A549 (cell line): ENCODE results near the gene BMPER. TPM values are rescaled to one million over a fixed set of nuclear protein-coding genes. Genes with fewer than 3 reads are reported as not detected.

Experiments
- ATAC-seq, 2 experiments: fragments of 200-7000 bp in 1 of 2; fragments of >200 bp in 1 of 2; cut with Nextera tagmentation in 1 of 2; cut with Tn5 transposase in 1 of 2; 3 replicates each; pipeline versions ENCODE4 v1.8.0 to v1.9.1; 2018 to 2020; ENCODE audit warnings: mild to moderate bottlenecking in 1 of 2, moderate library complexity in 1 of 2
- CTCF ChIA-PET: fragments of 300-600 bp; sonication (Branson Sonifier 250); formaldehyde crosslinking; extraction: SDS; loops from one replicate; lab custom pipeline; 2021; ENCODE audit warnings: antibody characterized with exemption, inconsistent platforms; lab: Yijun Ruan, JAX
- POLR2A ChIA-PET: fragments of 350-600 bp; formaldehyde crosslinking; extraction: SDS; loops from one replicate; lab custom pipeline; 2021; ENCODE audit warnings: antibody characterized with exemption, inconsistent platforms; lab: Yijun Ruan, JAX
- DNase-seq, 2 experiments: peaks; one replicate each; pipeline versions ENCODE4 v3.0.0 to v3.0.0-alpha.2; 2011 to 2016; ENCODE audit warnings: low read depth in 1 of 2, low spot score in 1 of 2
- FAIRE-seq: peaks from 2 replicates; lab custom pipeline; 2011; peaks lifted over from hg19 to GRCh38; lab: Jason Lieb, UNC
- H3K27ac ChIP-seq, 2 experiments: fragments of >200 bp; sonication (Bioruptor Twin); formaldehyde crosslinking; 3 replicates each; pipeline ENCODE4 v1.5.1; 2016 to 2017
- H3K4me1 ChIP-seq: fragments of >200 bp; sonication (Bioruptor Twin); formaldehyde crosslinking; 3 replicates; pipeline ENCODE4 v1.6.1; 2016
- H3K4me2 ChIP-seq: fragments of >200 bp; sonication (Bioruptor Twin); formaldehyde crosslinking; 3 replicates; pipeline ENCODE4 v1.6.1; 2016
- H3K4me3 ChIP-seq: fragments of >200 bp; sonication (Bioruptor Twin); formaldehyde crosslinking; 3 replicates; pipeline ENCODE4 v1.5.1; 2016
- H3K9me3 ChIP-seq: fragments of >200 bp; sonication (Bioruptor Twin); formaldehyde crosslinking; 3 replicates; pipeline ENCODE4 v1.6.1; 2016
- CEBPB ChIP-seq, 2 experiments: fragments of >200 bp in 1 of 2; sonication (Bioruptor Twin) in 1 of 2; formaldehyde crosslinking in 1 of 2; IDR thresholded peaks; 2 replicates each; pipeline ENCODE4 v1.6.1; 2012 to 2016
- EHF ChIP-seq: fragments of 250-450 bp; sonication (Bioruptor Pico); IDR thresholded peaks from 2 replicates; pipeline ENCODE4 v1.5.0; 2020; ENCODE audit warnings: mild to moderate bottlenecking
- EP300 ChIP-seq, 2 experiments: fragments of >200 bp; sonication (Bioruptor Twin); formaldehyde crosslinking; IDR thresholded peaks; 2 replicates in 1 of 2; 3 replicates in 1 of 2; pipeline ENCODE4 v1.6.1; 2016 to 2017
- ESRRA ChIP-seq: fragments of 150-350 bp; IDR thresholded peaks from 2 replicates; pipeline ENCODE4 v1.6.1; 2014; ENCODE audit warnings: mild to moderate bottlenecking, low read length, borderline replicate concordance
- FOSL2 ChIP-seq, 2 experiments: fragments of 450-650 bp in 1 of 2; fragments of >200 bp in 1 of 2; sonication (Bioruptor Twin) in 1 of 2; formaldehyde crosslinking; IDR thresholded peaks; 2 replicates each; pipeline versions ENCODE4 v1.5.0 to v1.6.1; 2016 to 2020; ENCODE audit warnings: mild to moderate bottlenecking in 1 of 2, moderate library complexity in 1 of 2
- GATA3 ChIP-seq: IDR thresholded peaks from 2 replicates; pipeline ENCODE4 v1.6.1; 2012; ENCODE audit warnings: borderline replicate concordance
- HOXB13 ChIP-seq: fragments of 250-450 bp; sonication (Bioruptor Pico); IDR thresholded peaks from 2 replicates; pipeline ENCODE4 v1.5.0; 2020; ENCODE audit warnings: low read depth, mild to moderate bottlenecking, moderate library complexity
- JUN ChIP-seq, 2 experiments: fragments of >200 bp; sonication (Bioruptor Twin); formaldehyde crosslinking; IDR thresholded peaks; 2 replicates in 1 of 2; 3 replicates in 1 of 2; pipeline ENCODE4 v1.6.1; 2016 to 2017
- JUNB ChIP-seq: fragments of >200 bp; sonication (Bioruptor Twin); formaldehyde crosslinking; IDR thresholded peaks from 2 replicates; pipeline ENCODE4 v1.6.1; 2016
- KDM1A ChIP-seq: fragments of 200-600 bp; sonication (generic); IDR thresholded peaks from 2 replicates; pipeline ENCODE4 v1.6.1; 2016; ENCODE audit warnings: low read depth, mild to moderate bottlenecking
- MAFK ChIP-seq: fragments of 450-650 bp; IDR thresholded peaks from 2 replicates; pipeline ENCODE4 v1.6.1; 2014; ENCODE audit not compliant: partially characterized antibody
- MYC ChIP-seq: IDR thresholded peaks from 2 replicates; pipeline ENCODE4 v1.6.1; 2012; ENCODE audit warnings: mild to moderate bottlenecking, inconsistent platforms, low read length, improper control_type of control experiment, borderline replicate concordance
- PHF8 ChIP-seq: fragments of 200-600 bp; sonication (generic); IDR thresholded peaks from 2 replicates; pipeline ENCODE4 v1.6.1; 2016; ENCODE audit warnings: low read depth, mild to moderate bottlenecking, antibody characterized with exemption, moderate library complexity, borderline replicate concordance
- RAD21 ChIP-seq, 2 experiments: fragments of >200 bp in 1 of 2; sonication (Bioruptor Twin) in 1 of 2; formaldehyde crosslinking in 1 of 2; IDR thresholded peaks in 1 of 2; conservative IDR thresholded peaks in 1 of 2; 2 replicates in 1 of 2; 3 replicates in 1 of 2; pipeline ENCODE4 v1.6.1; 2012 to 2018; ENCODE audit warnings: inconsistent platforms in 1 of 2
- RARB ChIP-seq: fragments of 250-450 bp; sonication (Bioruptor Pico); IDR thresholded peaks from 2 replicates; pipeline ENCODE4 v1.8.0; 2021; ENCODE audit warnings: mild to moderate bottlenecking, moderate library complexity
- RCOR1 ChIP-seq: fragments of 150-350 bp; IDR thresholded peaks from 2 replicates; pipeline ENCODE4 v1.6.1; 2014; ENCODE audit warnings: antibody characterized with exemption, low read length, low read depth
- SMC3 ChIP-seq: fragments of >200 bp; sonication (Bioruptor Twin); formaldehyde crosslinking; IDR thresholded peaks from 3 replicates; pipeline ENCODE4 v1.6.1; 2018; ENCODE audit warnings: inconsistent platforms
- ZC3H11A ChIP-seq: fragments of 450-650 bp; IDR thresholded peaks from 2 replicates; pipeline ENCODE4 v1.6.1; 2014; ENCODE audit warnings: antibody characterized with exemption, mild to moderate bottlenecking
- ZNF302 ChIP-seq: fragments of 250-450 bp; sonication (Bioruptor Pico); IDR thresholded peaks from 2 replicates; pipeline ENCODE4 v1.9.0; 2021; ENCODE audit warnings: inconsistent platforms, mild to moderate bottlenecking, moderate library complexity
- WGBS: methylation state at CpG from one replicate; pipeline ENCODE4 v1.1.6; 2017; ENCODE audit errors: missing lambda C conversion rate; 5-methylcytosine and 5-hydroxymethylcytosine counted together
- polyA plus RNA-seq, 4 experiments: library from polyadenylated mRNA; depleted of rRNA in 3 of 4; stranded (reverse); fragments of >200 nt; fragmentation: RNase III in 1 of 4; extraction: RNeasy Plus Mini Kit Qiagen cat#74134 plus additional on column Dnase treatment in 1 of 4; gene quantifications; 2 replicates in 3 of 4; 3 replicates in 1 of 4; pipeline ENCODE4 v1.2.3, GENCODE V29; 2011 to 2017
- TF ChIP-seq, protein P1 (sequence below): fragments of >200 bp; sonication (Bioruptor Twin); formaldehyde crosslinking; IDR thresholded peaks from 3 replicates; pipeline ENCODE4 v1.6.1; 2016
- TF ChIP-seq, protein P2 (sequence below): IDR thresholded peaks from 2 replicates; pipeline ENCODE4 v1.6.1; 2012
- TF ChIP-seq, protein P3 (sequence below): IDR thresholded peaks from 2 replicates; pipeline ENCODE4 v1.6.1; 2012; ENCODE audit warnings: low read depth, borderline replicate concordance
- TF ChIP-seq, protein P4 (sequence below): IDR thresholded peaks from 2 replicates; pipeline ENCODE4 v1.6.1; 2012
- TF ChIP-seq, protein P5 (sequence below): fragments of >200 bp; sonication (Bioruptor Twin); formaldehyde crosslinking; IDR thresholded peaks from 2 replicates; pipeline ENCODE4 v1.6.1; 2016

The BMPER gene
- polyA plus RNA-seq, 2 of the 4 experiments (the other 2 are of a cell fraction), result 5.0 to 5.8 TPM

DNA sequence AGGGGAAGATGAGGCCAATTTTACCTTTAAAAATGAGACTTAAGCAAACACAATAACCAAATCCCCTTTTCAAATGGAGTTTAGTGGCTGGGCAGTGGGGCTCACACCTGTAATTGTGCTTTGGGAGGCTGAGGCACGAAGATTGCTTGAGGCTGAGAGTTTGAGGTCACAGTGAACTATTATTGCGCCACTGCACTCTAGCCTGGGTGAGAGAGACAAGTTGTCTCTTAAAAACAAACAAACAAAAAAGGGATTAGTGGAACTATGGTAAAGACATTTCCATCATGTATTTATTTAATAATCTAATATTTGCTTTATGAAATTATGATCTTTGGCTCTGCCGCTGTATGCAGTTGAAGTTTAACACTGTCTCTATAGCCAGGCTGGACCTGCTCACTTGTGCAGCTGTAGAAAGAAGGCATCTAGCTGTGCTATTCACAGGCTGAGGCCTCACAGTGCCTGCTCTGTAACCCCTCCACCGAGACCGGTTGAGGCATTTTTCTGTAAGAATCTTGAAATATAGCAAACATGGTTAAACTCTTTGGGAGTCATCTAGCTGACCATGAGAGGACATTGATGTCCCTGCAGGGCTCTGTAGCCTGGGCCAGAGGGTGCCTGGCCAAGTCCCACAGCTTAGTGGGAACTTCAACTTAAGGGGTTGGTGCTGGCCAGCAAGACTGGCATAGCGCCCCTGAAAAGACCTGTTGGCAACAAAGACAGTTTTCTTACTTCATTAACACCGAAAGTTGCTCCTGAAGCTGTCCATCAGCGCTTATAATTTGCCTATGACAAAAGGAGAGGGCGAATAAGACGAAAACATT is 131.8 kb downstream of the BMPER start:
- Histone ChIP-seq H3K27ac (peak overlapping the region; percentile 87 to 88), H3K9me3 (no peaks in the 10 kb centered on the region), H3K4me1 (peaks cover 56% of the 10 kb centered on the region), H3K4me3 (no peak overlapping the region), H3K4me2 (peak overlapping the region; percentile 68)
- 55% methylated on average over 10 of the region's 10 CpGs for WGBS
- ChIA-PET CTCF (interaction anchor here (0.8 to 1.1 kb wide), 3 partner anchors 12 to 15 kb away, joined by 3 read pairs; no protein-coding TSS in a partner anchor), POLR2A (interaction anchor here (1.1 to 1.4 kb wide), 2 partner anchors 11 to 133 kb away, joined by 3 read pairs; no protein-coding TSS in a partner anchor)
- ATAC-seq, result peak; percentile 69 to 81
- peak in 1 of 2 experiments; percentile 79 for DNase-seq
- TF ChIP-seq, protein P1, sequence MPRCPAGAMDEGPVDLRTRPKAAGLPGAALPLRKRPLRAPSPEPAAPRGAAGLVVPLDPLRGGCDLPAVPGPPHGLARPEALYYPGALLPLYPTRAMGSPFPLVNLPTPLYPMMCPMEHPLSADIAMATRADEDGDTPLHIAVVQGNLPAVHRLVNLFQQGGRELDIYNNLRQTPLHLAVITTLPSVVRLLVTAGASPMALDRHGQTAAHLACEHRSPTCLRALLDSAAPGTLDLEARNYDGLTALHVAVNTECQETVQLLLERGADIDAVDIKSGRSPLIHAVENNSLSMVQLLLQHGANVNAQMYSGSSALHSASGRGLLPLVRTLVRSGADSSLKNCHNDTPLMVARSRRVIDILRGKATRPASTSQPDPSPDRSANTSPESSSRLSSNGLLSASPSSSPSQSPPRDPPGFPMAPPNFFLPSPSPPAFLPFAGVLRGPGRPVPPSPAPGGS, result peak; percentile 90; the same call in 1 of the 3 replicates
- TF ChIP-seq, protein P2, sequence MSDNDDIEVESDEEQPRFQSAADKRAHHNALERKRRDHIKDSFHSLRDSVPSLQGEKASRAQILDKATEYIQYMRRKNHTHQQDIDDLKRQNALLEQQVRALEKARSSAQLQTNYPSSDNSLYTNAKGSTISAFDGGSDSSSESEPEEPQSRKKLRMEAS, result peak; percentile 33; the same call in 1 of the 2 replicates
- TF ChIP-seq EP300 (IDR thresholded peaks at IDR 0.05), result peak; percentile 92 to 93; a peak in 4 of 5 replicates
- TF ChIP-seq EHF (CRISPR knock-in tag), result no peak
- TF ChIP-seq PHF8, result no peak
- 0 out of 2 replicates have a peak, but pooled peaks have one; percentile 25 for TF ChIP-seq HOXB13 (CRISPR knock-in tag)
- TF ChIP-seq, protein P3, sequence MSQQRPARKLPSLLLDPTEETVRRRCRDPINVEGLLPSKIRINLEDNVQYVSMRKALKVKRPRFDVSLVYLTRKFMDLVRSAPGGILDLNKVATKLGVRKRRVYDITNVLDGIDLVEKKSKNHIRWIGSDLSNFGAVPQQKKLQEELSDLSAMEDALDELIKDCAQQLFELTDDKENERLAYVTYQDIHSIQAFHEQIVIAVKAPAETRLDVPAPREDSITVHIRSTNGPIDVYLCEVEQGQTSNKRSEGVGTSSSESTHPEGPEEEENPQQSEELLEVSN, result no peak
- TF ChIP-seq RAD21 (conservative IDR thresholded peaks at IDR 0.05 in 1 of 2, IDR thresholded peaks at IDR 0.05 in 1 of 2), result peak in 1 of 2 experiments; percentile 50; a peak in 3 of 5 replicates
- TF ChIP-seq RCOR1, result no peak
- no peak for TF ChIP-seq MAFK
- TF ChIP-seq, protein P4, sequence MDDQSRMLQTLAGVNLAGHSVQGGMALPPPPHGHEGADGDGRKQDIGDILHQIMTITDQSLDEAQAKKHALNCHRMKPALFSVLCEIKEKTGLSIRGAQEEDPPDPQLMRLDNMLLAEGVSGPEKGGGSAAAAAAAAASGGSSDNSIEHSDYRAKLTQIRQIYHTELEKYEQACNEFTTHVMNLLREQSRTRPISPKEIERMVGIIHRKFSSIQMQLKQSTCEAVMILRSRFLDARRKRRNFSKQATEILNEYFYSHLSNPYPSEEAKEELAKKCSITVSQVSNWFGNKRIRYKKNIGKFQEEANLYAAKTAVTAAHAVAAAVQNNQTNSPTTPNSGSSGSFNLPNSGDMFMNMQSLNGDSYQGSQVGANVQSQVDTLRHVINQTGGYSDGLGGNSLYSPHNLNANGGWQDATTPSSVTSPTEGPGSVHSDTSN, result no peak
- TF ChIP-seq CEBPB (IDR thresholded peaks at IDR 0.05), result peak; percentile 93 to 95
- TF ChIP-seq ESRRA, result no peak
- TF ChIP-seq JUNB, result peak; percentile 69; the same call in 1 of the 2 replicates
- TF ChIP-seq FOSL2 (IDR thresholded peaks at IDR 0.05), result no peak
- TF ChIP-seq FOSL2 (CRISPR knock-in tag; IDR thresholded peaks at IDR 0.05), result peak; percentile 25; the same call in 1 of the 2 replicates
- no peak for TF ChIP-seq ZNF302 (CRISPR knock-in tag)
- TF ChIP-seq ZC3H11A, result no peak
- TF ChIP-seq JUN (IDR thresholded peaks at IDR 0.05), result peak; percentile 67 to 91; a peak in 3 of 5 replicates
- TF ChIP-seq, protein P5, sequence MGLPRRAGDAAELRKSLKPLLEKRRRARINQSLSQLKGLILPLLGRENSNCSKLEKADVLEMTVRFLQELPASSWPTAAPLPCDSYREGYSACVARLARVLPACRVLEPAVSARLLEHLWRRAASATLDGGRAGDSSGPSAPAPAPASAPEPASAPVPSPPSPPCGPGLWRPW, result peak; percentile 80
- TF ChIP-seq SMC3, result peak; percentile 37; the same call in 2 of the 3 replicates
- TF ChIP-seq MYC, result no peak
- TF ChIP-seq GATA3, result peak; percentile 84
- no peak for TF ChIP-seq KDM1A
- no peak for TF ChIP-seq RARB
- FAIRE-seq, result peak; percentile 51
